ENCODE results near the gene LOXL1.
A peak's percentile ranks its signal among the peaks of the same experiment; 100 is the strongest.

The LOXL1 gene

DNA sequence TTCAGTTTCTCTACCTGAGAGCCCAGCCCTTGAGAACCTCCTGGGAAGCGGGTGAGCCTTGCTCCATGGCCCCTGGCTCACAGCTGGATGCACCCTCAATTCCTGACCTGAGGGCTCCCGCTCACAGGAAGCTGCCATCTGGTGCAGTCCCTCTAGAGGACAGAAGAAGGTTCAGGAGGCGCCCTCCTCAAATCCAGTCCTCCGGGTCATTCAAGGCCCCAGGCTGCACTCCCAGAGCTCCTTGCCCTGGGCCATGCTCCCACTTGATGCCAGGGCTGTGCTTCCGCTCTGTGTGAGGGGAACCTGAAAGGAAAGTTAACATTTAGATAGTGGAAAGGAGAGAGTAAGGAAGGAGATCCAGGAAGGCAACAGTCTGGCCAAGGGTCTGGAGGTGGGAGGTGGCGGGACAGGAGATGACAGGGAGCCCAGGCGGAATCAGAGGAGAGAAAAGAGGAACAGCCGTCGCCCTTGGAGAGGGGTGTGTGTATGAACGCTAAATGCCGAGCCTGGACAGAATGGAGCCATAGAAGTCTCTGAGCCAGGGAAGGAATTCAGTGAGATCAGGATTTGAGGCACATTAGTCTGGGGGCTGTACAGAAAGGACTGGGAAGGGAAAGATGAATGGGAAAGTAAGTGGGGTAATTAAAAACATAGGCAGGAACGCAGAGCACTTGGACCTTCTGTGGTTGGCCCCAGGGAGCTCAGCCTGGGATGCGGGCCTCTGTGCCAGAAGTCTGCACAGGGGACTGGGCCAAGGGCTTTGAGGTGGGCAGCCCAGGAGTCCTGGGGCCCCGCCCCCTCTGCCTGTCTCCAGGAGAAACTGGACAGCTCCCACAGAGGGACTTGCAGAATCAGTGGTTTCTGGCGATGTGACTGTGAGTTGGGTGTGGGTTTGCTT is 26.8 kb upstream of the LOXL1 start:
- DNase-seq = no peak

DNA sequence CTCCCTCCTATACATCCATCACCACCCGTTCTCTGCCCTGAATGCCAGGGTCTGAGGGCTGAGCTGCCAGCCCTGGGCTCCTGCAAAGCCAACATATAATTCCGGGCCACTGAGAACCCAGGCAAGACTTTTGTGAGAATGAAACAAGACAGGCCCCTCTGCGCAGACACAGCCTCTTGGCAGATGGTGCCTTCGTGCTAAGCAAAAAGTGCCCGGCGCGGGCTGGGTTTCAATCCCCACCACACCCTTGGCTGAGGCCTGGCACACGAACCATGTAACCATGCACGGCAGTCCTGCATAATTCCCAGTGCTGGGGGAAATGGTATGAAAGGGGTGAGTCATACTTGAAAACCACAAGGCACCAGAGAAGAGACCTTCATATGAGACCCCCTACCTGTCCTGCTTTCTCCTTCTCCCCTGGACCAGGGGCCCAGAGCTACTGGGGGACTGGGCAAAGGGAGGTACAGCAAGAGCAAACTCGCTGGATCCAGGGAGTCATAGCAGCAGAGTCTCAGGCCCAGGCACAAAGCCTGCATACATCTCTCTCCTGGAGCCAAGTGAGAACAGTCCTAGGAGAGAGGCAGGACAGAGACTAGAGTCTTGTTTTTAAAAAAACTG is 26.1 kb upstream of the LOXL1 start:
- no peak for DNase-seq

DNA sequence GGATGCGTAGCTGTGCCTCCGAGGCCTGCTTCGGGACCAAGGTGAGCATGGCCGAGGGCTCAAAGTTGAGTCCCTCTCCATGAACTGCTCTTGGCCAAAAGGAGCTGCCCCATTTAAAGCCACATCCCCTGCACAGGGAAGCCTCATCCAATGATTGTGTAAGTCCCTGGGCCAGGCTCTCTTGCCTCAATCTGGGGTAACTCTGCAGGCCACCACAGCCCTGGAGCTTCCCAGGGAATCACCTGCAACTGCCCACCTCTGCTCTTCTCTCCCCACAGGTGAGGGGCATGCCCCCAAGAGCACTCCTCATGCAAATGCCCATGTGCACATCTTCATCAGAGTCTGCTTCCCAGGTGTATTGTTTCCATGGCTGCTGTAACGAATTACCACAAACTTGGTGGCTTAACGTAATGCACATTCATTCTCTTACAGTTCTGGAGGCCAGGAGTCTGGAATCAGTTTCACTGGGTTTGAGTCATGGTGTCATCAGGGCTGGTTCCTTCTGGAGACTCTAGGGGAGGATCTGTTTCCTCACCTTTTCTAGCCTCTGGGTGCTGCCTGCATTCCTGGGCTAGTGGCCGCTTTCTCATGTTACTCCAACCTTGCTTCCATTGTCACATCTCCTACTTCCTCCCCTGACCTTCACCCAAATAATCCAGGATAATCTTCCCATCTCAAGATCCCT is 25.0 kb upstream of the LOXL1 start:
- DNase-seq = no peak

DNA sequence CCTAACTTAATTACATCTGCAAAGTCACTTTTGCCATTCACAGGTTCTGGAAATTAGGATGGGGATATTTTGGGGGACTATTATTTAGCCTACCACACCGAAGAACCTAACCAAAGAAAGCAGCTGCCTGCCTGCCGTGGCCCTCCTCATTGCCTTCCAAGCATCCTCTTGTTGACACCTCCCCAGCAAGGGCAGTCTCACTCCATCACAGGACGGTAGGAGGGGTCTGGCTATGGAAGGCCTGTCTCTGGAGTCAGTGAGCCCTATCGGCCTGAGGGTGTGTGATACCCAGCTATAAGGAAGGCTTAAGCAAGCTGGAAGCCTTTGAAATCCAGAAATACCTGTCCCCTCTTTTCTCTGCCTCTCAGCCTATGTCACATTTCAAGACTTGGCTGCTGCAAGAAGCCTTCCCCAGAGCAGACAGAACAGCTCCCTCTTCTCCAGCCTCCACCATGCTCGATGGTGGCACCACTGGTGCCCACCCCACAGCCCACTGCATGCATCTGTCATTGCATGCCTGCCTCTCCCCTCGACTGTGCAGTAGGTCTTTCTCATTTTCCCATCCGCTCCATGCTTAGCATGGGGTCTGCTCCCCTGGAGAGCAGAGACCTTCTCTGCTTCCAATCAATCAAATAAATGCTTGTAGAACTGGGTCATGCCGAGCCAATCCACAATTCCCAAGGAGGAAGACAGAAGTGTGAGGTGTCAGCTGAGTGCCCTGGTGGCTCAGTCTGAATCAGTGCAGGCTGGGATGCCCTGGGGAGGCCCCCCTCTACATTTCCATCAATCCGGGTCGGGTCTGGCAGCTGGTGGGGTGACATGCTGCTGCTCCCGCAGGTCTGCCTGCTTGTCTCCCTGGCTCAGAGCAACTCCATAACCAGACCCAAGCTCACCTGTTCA is 23.9 kb upstream of the LOXL1 start:
- DNase-seq = no peak

DNA sequence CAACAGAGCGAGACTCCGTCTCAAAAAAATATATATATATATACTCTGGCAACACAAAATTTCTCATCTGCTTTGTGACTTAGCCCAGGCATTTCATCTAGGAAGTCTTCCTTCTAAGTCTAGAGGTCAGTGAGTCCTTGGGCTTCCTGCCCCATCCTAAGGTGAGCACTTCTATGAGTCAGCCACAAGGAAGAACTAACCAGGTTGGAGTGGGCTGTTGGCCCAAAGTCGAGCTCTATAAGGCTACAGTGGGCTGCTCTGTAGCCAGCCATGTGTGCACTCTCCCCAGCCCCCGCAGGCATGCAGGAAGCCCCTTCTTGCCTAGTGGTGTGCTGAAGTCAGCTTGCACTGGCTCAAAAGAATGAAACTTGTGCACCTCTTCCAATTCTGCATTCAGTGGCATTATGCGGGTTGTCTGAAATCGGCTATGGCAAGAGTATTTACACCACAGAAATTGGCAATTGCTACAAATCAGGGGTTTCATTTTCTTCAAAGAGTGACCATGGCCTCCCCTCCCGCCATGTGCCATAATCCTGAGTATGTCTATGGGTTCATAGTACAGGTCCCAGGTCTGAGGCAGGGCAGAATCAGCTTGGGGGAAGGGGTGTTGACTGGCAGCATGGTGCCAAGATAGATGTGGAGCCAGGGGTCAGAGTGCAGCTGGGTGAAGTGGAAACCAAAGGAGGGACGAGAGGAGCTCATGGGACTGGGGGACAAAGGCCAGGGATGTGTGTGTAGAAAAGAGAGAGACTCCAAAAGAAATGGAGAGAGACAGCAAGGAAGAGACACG is 22.0 kb upstream of the LOXL1 start:
- no peak for DNase-seq

DNA sequence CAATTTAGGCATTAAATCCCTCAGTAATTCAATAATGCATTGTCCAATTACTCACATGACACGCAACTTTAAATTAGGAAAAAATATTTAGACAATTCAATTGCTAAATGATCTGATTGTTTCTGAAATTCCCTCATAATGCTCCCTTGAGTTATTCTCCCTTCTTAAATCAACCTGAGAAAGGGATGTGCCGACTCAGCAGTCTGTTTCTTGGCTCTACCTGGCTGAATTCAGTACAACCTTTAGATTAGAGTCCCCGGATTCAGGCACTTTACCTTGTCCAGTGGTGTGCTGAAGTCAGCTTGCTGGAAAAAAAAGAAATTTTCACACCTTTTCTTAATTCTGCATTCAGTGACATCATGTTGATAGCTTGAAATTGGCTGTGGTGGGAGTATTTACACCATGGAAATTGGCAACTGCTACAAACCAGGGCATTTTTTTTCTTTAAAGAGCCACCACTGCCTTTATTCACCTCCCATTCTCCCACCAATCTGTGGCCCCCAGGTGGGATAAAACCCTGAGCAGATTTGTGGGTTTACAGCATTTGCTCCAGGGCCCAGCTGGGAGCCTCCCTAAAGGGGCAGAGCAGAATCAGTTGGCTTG is 20.9 kb upstream of the LOXL1 start:
- DNase-seq = no peak

DNA sequence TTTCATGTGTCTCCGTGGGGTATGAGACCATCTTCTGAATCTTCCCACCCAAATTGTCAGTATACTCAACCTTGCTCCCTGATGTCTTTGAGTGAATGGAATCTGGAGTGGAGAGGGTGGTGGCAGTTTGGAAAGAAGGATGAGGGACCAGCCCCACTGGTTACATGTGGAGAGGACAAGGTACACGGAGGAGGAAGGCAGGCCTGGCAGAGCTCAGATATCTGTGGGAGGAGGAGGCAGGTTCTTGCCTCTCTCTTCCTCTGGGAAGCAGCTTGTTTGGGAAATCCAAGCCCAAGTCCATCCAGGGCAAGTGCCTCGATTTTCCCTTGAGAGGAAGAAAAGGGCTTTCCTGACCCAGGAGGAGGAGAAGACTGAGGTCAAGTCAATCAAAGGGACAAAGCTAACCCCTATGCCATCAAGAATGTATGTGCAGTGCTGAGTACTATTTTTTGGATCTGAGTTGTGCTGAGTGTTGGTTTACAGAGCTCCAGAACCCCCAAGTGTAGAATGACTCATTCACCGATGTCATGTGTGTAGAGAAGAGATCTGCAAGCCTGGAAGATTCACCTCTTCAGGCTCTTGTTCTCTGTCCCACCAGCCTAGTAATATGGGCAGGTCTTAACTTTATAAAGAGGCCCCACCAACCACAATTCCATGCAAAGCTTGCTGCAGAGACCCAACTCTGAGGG is 19.8 kb upstream of the LOXL1 start:
- no peak for DNase-seq

DNA sequence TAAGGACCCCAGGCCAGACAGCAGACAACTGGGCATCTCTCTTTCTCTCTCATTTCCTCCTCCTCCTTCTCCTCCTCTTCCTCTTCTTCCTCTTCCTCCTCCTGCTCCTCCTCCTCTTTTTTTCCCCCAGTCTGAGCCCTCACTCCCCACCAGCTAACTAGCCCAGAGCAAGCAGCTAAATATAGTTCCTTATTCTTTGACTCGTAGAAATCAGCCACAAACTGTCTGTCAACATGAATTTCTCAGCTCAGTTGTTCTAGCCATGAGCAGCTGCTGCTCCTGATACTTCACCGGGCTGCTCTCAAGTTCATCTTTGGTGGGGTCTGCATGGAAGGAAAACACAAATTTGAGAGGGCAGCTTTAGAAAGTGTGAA is 19.2 kb upstream of the LOXL1 start:
- no peak for DNase-seq

DNA sequence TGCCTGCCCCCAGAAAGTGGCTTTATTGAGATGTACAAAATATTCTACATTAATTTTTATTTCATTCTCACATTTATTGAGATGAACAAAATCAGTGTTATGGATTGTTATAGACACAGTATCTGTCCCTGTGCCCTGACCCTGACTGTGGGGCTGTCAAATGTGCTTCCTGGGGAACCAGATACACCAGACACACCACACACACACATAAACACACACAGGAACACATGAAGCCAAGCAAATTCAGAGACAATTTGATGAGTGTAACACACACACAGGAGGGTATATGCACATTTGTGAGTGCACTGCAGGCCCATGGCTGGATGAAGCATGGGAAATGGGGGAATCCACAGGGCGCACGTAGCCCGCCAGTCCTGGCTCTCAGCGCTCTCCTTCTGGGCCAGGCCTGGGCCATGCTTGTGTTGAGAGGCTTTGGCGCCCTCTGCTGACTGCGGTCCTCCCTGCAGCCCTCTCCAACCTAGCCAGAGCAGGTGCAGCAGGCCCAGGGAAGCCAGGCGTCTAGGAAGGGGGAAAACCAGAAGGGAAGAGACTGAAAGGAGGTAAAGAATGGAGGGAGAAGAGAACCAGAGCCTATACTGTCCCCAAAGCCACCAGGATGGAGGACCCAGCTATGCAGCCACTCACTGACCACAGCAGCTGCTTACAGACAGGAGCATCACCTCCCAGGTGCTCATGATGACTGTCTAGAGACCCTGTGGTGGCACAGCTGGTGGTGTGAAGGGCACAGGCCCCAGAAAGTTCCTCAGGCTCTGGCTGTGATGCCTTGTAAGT is 18.0 kb upstream of the LOXL1 start:
- DNase-seq = peak; percentile 40

DNA sequence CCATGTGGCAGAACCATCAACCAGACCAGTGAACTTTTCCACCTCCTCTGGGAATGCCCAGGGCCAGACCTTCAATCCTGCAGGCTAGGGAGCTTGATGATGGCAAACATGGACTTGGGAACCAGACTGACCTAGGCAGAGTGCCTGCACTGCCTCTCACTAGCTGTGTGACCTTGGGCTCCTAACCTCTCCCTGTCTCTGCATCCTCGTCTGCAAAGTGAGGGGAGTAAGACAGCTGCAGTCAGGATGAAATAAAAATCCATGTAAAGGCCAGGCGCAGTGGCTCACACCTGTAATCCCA is 17.5 kb upstream of the LOXL1 start:
- no peak for DNase-seq

DNA sequence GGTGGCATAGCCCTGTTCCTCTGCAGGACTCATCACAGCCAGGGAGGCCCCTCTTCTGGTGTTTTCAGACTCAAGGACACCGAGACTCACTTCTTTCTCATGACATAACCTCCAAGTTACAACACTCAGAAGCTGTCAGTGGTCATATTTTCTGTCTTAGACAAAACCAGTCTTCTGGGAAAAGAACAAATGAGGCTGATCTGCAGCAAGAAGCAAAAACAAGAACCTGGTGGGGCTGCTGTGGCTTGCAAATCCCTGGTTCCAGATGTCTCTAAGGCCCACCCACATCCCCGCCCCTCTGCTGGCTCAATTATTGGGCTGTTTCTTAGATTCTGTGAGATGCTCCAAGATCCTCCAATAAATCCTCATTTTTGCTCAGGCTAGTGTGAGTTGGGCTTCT is 16.6 kb upstream of the LOXL1 start:
- DNase-seq = no peak

DNA sequence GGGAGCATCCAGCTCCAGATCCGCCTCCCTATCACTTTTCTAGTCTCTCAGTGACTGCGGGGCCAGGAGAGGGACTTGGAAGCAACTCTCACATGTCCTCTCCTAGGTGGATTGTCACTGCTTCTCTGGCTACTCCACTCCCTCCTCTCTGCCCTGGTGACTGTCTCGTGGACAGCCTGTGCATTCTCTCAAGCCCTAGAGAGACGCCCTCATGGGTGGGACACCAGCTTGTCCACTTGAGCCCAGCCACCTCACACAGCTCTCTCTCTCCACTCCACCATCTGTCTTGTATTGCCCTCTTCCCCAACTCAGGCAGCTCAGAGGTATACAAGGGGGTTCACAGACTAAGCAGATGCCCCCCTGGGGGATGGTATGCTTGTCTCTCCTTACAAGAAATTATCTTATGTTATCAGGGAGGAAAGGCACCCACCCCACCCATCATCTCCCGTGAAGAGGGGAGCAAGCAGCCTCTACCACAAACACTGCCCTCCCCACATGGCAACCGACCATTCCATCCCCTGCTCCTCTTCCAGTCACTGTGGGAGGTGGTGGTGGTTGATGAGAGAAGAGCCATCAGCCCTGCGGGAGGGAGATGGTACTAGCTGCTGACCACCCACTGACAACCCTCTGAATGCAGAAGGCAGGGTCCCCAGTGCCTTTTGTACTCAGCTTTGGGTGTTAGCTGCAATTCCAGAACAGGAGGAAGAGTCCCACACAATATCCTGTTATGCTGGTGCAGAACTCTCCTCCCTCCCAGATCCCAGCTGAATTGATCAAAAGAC is 15.5 kb upstream of the LOXL1 start:
- DNase-seq = no peak

DNA sequence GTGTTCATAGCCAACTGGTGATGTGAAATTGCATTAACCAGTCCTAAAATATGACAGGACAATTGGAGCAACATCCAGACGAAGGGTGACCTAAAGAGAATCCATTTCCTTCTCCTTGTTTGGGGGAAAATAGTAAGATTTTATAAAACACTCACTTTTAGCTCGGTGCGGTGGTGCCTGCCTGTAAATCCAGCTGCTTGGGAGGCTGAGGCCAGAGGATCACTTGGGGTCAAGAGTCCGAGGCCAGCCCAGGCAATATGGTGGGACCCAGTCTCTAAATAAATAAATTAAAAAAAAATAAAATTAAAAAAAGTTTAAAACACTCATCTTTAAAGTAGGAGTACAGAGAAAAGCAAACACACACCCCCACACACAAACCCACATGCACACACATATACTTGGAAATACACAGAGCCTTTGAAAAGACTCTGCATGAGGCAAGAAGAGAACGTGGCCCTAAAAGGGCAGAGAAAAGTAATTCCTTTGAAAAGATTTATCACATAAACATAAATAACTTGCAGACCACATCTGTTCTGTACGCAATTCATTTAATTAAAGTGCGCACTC is 14.1 kb upstream of the LOXL1 start:
- no peak for DNase-seq

DNA sequence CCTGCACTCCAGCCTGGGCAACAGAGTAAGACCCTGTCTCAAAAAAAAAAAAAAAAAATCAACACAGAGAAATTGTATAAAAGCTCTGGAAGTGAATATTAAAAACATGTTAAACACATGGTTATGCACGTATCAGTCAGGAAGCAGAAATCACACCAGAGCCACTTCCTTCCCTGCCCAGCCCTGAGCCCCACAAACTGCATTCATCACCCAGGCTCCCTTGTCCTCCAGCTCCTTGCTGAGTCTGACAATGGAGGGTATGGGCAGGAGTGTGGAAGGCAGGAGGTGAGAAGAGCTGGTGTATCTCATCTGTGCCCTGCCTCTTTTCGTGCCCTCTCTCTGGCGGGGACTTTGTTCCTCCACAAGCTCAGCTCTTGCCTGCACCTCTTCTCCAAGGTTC is 12.1 kb upstream of the LOXL1 start:
- DNase-seq = no peak

DNA sequence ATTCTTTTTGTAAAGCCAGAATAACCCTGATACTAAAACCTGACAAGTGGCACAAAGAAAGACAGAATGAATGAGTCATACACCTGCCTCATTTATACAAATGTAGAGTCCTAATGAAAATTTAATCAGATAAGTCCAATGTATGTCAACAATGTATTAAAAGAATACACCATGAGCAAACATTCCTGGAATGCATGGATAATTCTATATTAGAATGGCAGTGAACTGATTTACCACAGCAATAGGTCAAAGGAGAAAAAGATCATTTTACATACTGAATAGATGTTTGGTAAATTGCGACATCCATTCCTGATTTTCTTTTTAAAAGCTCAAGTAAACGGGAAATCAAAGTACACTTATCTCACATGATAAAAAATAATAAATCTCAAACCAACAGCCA is 11.2 kb upstream of the LOXL1 start:
- DNase-seq = no peak

DNA sequence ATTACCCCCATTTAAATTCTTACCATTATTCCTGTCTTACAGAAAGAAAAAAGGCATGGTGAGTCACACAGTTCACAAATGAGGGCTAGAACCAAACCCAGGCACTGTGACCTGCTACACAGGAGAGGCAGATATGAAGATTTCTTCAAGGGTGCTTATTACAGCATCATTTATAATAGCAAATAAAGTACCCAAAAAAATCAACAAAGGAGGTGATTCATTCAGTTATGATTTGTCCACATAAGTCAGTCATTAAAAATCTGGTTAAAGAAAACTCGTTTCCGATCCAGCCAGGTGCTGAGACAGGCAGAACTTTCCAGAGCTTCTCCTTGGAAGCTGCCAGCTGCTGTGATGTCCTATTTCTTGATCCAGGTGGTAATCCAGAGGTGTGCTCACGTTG is 7.5 kb upstream of the LOXL1 start:
- no peak for DNase-seq

DNA sequence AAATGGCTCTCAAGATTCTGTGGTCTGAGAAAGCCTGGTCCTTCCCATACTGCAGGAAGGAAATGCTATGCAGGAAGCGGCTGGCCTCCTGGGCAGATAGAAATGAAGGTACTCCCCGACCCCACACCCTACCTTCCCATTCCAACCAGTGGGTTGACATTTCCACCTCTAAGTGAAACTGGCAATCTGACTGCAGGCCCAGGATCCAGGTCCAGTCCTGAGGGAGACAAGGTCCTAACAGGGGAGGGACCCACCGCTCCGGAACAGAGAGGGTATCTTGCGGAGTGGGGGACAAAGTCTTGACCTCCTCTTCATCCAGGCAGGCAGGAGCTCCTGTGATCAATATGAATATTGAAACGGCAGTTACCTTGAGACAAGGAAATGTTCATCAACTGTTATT is 6.6 kb upstream of the LOXL1 start:
- no peak for DNase-seq

DNA sequence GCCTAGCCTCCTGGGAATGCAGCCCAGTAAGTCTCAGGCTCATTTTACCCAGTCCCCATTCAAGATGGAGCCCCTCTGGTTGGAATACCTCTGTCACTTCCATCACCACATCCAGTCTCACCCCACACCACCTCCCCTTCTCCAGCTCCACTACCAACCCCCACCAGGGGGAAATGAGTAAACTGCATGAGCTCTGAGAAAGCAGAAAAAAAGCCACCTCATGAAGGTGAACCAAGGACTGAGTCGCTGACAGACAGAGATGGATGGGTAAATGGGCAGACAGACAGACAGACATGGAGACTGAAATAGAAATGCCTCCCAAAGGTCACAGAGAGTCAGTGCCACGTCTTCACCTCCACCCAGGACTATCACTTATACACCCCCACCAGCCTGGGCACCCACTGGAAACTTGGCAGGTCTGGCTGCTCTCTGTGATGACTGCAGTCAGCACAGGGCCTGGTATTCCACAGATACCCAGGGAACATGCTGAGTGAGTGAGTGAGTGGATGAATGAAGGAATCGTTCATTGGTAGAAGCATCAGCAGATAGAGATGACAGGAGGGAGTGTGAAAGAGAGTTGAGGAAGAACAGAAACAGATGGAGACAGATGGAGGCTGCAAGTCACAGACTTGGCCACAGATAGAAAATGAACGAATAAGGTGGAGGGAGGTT is 4.9 kb upstream of the LOXL1 start:
- DNase-seq = no peak

Data from NCI-H774 (cell line).